ENCODE data around the gene CYB5R3.

GRCh38 chr22:42621505-42622002 lies 27.6 kb downstream of the CYB5R3 start:
- TF ChIP-seq CTCF (IDR thresholded peaks at IDR 0.05): peak; percentile 70 to 88 (median 82)
- no peak for TF ChIP-seq POLR2A (IDR thresholded peaks at IDR 0.05)

Measured in thyroid gland (tissue), 4 donors.